Uterus (tissue), 4 donors: ENCODE measurements around the gene IGF2. TPM values are rescaled to one million over a fixed set of nuclear protein-coding genes. Genes with fewer than 3 reads are reported as not detected.

ENCODE experiments used
- DNase-seq, 2 donors: peaks; one replicate each; pipeline ENCODE4 v3.0.0-alpha.2; 2019 to 2020
- H3K27ac ChIP-seq, 2 donors: fragments of 200-600 bp; sonication (generic); 1 replicate in 1 of 2; 2 replicates in 1 of 2; pipeline ENCODE4 v1.5.1; 2016 to 2018
- H3K27me3 ChIP-seq, 2 donors: fragments of 200-600 bp; sonication (generic); one replicate each; pipeline ENCODE4 v1.5.1; 2018 to 2019; ENCODE audit warnings: control low read depth in 1 of 2
- H3K36me3 ChIP-seq, 2 donors: fragments of 200-600 bp; sonication (generic); one replicate each; pipeline ENCODE4 v1.5.1; 2019; ENCODE audit warnings: control low read depth in 1 of 2
- H3K4me1 ChIP-seq, 2 donors: fragments of 200-600 bp; sonication (generic); one replicate each; pipeline ENCODE4 v1.5.1; 2018 to 2019; ENCODE audit warnings: control low read depth in 1 of 2
- H3K4me3 ChIP-seq, 2 donors: fragments of 200-600 bp; sonication (generic); 1 replicate in 1 of 2; 2 replicates in 1 of 2; pipeline ENCODE4 v1.5.1; 2018 to 2019; ENCODE audit warnings: mild to moderate bottlenecking in 1 of 2
- H3K9me3 ChIP-seq, 2 donors: fragments of 200-600 bp; sonication (generic); one replicate each; pipeline ENCODE4 v1.5.1; 2019; ENCODE audit warnings: control low read depth in 1 of 2
- POLR2A ChIP-seq, 2 donors: fragments of 450-650 bp; IDR thresholded peaks; one replicate each; pipeline ENCODE4 v1.6.1; 2016; ENCODE audit warnings: antibody characterized with exemption in 2 of 2, mild to moderate bottlenecking in 1 of 2, moderate library complexity in 1 of 2
- intact Hi-C: fragments of 100-400 bp; cut with DNase I; formaldehyde crosslinking; loops from one replicate; pipeline ENCODE4 v1.15.1; 2023; ENCODE audit warnings: low total_unique reads
- total RNA-seq, 4 donors: library from RNA; depleted of rRNA in 3 of 4; stranded (reverse); fragments of >200 nt in 3 of 4; gene quantifications; one replicate each; pipeline versions ENCODE4 v1.1.0 to v1.2.4, GENCODE V29; 2014 to 2023
- TF ChIP-seq, protein P1 (sequence below), 4 experiments: fragments of 200-600 bp in 2 of 4; fragments of 450-650 bp in 2 of 4; sonication (generic) in 2 of 4; IDR thresholded peaks; one replicate each; pipeline ENCODE4 v1.5.1; 2016 to 2019; ENCODE audit warnings: antibody characterized with exemption in 4 of 4, mild to moderate bottlenecking in 2 of 4, moderate library complexity in 1 of 4
- donor health status: DM: yes; HTN: yes; CAD: no.

The IGF2 gene
- total RNA-seq, 4 donors from 2014 or later: 54.1 to 347 (median 188) TPM

DNA sequence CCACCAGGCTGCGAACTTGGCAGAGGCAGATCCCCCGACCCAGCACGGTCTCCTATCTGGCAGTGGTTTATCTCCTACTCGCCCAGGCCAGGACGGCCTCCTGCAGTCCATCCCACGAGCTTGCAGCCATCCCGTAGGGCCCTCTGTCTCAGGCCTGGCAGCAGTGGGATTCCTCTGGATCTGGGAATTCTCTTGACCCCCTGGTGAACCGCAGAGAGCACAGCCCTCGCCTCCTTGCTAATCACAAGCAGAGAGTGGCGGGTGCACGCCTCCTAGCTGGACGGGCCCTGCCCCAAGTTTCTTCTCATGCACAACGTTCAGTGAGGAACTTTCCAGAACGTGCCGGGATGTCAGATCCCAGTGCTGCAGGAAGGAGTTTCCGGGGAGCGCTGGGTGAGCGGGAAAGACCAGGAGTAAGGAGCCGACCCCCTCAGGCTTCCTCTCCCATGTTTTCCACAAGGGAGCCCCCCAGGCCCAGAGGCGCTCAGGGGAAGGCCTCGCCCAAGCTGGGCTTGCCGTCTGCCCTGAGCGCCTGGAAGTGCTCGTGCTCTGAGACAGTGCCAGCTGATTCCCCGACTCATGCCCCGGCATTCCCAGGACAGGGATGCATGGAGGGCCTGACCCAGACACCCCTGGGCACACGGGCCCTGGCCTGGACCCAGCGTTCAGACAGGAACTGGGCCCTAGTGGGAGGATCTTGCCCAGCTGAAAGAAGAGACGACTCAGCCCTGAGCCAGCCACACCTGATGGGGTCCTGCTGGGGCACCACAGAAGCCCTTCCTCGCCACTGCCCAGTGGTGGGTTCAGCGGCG, 24.6 kb downstream of the IGF2 start:
- no peaks in the 10 kb centered on the region for H3K36me3 ChIP-seq
- no peak overlapping the region for H3K27ac ChIP-seq
- no peaks in the 10 kb centered on the region for H3K9me3 ChIP-seq
- no peak for DNase-seq
- TF ChIP-seq, protein P1, sequence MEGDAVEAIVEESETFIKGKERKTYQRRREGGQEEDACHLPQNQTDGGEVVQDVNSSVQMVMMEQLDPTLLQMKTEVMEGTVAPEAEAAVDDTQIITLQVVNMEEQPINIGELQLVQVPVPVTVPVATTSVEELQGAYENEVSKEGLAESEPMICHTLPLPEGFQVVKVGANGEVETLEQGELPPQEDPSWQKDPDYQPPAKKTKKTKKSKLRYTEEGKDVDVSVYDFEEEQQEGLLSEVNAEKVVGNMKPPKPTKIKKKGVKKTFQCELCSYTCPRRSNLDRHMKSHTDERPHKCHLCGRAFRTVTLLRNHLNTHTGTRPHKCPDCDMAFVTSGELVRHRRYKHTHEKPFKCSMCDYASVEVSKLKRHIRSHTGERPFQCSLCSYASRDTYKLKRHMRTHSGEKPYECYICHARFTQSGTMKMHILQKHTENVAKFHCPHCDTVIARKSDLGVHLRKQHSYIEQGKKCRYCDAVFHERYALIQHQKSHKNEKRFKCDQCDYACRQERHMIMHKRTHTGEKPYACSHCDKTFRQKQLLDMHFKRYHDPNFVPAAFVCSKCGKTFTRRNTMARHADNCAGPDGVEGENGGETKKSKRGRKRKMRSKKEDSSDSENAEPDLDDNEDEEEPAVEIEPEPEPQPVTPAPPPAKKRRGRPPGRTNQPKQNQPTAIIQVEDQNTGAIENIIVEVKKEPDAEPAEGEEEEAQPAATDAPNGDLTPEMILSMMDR (IDR thresholded peaks at IDR 0.05): no peak
- no peak overlapping the region for H3K4me3 ChIP-seq
- intact Hi-C loops: no loop called here
- no peaks in the 10 kb centered on the region for H3K27me3 ChIP-seq
- H3K4me1 ChIP-seq: no peaks in the 10 kb centered on the region

DNA sequence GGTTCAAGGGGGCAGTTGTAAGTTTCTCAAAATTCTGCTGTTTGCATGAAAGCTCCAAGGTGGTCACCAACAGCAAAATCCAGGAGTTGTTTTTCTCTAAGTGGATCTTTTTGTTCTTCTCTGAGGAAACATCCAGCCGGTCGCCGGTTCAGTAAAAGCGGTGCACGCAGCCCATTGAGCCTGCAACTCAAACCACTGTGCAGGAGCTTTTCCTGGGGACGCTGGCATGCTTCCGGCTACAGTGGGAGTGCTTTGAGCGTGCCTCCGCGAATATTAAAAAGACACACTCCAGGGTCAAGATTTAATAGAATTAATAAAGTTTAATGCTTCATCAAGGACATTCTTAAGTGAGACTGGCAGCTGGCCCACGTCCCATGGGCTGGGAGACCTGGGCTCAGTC, 25.4 kb downstream of the IGF2 start:
- Histone ChIP-seq H3K4me1 (no peaks in the 10 kb centered on the region), H3K27me3 (no peaks in the 10 kb centered on the region), H3K9me3 (no peaks in the 10 kb centered on the region), H3K4me3 (no peak overlapping the region), H3K27ac (no peak overlapping the region), H3K36me3 (no peaks in the 10 kb centered on the region)
- TF ChIP-seq, protein P1 (IDR thresholded peaks at IDR 0.05): no peak
- no peak for DNase-seq
- intact Hi-C loops: no loop called here

DNA sequence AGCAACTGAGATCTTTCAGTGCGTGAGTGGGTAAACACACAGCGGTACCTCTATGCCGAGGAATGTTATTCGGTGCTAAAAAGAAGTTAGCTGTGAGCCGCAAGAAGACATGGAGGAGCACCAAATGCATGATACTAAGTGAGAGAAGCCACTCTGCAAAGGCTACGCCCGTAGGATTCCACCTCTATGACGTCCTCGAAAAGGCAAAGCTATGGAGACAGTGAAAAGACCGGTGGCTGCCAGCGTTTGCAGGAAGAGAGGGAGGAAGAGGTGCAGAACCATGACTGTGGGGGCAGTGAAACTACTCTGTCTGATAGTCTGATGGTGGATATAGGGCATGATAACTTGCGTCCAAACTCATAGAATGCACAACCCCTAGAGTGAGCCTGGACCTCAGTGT, 28.7 kb downstream of the IGF2 start:
- no peak overlapping the region for H3K27ac ChIP-seq
- no peak for TF ChIP-seq POLR2A (IDR thresholded peaks at IDR 0.05)
- TF ChIP-seq, protein P1 (IDR thresholded peaks at IDR 0.05): no peak
- no peak for DNase-seq
- no peaks in the 10 kb centered on the region for H3K27me3 ChIP-seq
- no peaks in the 10 kb centered on the region for H3K9me3 ChIP-seq
- intact Hi-C loops: no loop called here
- H3K4me1 ChIP-seq: no peaks in the 10 kb centered on the region
- no peaks in the 10 kb centered on the region for H3K36me3 ChIP-seq
- H3K4me3 ChIP-seq: no peak overlapping the region

DNA sequence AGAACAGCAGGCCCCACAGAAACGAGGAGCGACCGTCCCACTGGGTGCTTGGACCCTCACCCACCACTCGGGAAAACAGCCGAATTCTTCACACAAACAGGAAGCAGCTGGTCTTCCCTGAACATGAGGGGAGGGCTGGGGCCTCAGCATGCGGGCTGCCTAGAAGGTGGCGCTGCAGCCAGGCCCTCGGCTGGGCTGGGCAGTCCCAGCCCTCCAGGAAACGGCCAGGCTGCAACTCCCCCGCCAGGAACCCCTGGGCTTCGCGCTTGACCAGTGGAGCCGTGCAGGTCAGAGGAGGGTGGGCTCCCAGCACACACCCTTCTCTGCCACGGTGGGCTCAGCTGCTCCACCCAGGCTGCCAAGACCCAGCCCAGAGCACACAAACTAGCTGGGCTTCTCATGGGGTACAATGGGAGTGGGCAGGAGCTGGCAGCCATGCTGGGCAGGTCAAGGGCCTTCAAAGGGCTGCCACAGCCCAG, 29.6 kb downstream of the IGF2 start:
- Histone ChIP-seq H3K36me3 (no peaks in the 10 kb centered on the region), H3K27me3 (no peaks in the 10 kb centered on the region), H3K4me1 (no peaks in the 10 kb centered on the region), H3K9me3 (no peaks in the 10 kb centered on the region), H3K27ac (no peak overlapping the region), H3K4me3 (no peak overlapping the region)
- no peak for TF ChIP-seq POLR2A (IDR thresholded peaks at IDR 0.05)
- TF ChIP-seq, protein P1 (IDR thresholded peaks at IDR 0.05): no peak
- intact Hi-C loops: no loop called here
- DNase-seq: no peak

DNA sequence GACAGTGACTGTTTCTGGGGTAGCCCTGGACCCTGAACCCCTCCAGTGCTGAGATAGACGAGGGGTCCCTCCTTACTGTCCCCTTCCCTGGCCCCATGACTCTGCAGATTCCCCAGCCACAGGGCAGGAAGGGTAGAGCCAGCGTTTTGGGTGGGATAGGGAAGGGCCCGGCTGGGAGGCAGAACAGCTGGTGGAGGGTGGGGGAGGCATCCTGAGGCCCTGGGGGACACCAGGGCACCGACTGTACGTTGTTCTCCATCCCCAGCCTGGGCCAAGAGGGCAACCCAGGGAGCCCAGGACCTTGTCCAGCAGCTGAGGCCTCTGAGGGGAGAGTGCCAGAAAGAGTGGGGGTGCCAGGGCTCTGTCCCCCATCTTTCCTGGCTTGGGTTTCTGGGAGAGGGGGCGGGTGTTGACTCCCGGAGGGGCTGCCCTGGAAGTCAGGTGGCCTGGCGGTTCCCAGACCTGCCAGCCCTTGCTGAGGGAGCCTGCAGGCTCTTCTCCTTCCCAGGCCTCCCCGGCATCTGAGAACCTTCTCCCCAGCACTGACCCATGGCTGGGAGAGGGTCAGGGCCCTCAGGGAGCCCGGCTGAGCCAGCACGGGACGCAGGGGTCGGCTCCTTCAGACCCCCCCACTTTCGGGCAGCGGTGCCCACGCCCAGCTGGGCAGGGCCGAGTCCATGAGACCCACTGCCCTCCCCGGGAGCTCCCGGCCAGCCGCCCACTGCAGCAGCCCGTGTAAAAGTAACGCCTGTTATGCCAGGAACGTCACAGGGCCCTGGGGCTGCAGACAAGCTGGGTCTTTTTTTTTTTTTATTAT, 30.3 kb downstream of the IGF2 start:
- no peaks in the 10 kb centered on the region for H3K36me3 ChIP-seq
- TF ChIP-seq, protein P1 (IDR thresholded peaks at IDR 0.05): no peak
- TF ChIP-seq POLR2A (IDR thresholded peaks at IDR 0.05): no peak
- H3K27me3 ChIP-seq: no peaks in the 10 kb centered on the region
- intact Hi-C loops: no loop called here
- H3K4me3 ChIP-seq: no peak overlapping the region
- H3K9me3 ChIP-seq: no peaks in the 10 kb centered on the region
- no peak overlapping the region for H3K27ac ChIP-seq
- DNase-seq: no peak
- H3K4me1 ChIP-seq: no peaks in the 10 kb centered on the region
